GM18499 (cell line): ENCODE data around the gene FYCO1.

ENCODE experiments used
- ATAC-seq: cut with Tn5 transposase; IDR thresholded peaks from one replicate; pipeline ENCODE4 v1.9.1; 2021; ENCODE audit warnings: moderate number of reproducible peaks; ENCODE audit not compliant: insufficient read depth, unreplicated experiment

The FYCO1 gene

DNA sequence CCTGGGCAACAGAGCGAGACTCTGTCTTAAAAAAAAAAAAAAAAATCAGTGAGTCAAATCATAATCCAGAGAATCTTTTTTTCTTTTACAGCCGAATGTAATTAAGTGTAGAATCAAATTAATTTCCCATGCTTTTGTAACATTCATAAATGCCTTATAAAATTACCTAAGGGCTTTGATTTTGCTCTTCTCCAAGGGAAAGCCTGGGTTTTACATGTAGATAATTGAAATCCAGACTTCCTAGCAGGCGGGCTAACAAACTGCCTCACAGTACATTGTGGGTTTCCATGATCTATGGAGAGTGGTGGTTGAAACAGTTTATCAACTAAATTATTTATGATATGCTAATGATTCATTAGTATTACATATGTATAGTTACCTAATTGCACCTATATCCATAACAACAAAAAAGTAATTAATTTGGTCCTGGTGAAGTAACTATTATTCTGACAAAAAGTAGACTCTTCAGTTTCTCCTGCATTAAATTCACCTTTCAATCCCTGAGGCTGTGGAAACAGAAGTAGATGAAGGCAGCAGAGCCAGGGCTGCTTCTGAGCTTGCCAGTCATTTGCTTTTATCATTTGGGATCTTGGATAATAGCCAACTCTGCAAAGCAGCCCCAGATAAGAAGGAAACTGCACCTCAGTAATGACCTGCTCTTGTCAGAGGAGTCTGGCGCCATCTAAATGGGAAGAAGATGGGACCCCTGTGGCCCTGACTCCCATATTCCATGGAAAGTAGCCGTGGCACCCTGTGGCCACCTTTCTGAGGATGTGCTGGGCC, 99.7 kb downstream of the FYCO1 start:
- ATAC-seq: no peak

DNA sequence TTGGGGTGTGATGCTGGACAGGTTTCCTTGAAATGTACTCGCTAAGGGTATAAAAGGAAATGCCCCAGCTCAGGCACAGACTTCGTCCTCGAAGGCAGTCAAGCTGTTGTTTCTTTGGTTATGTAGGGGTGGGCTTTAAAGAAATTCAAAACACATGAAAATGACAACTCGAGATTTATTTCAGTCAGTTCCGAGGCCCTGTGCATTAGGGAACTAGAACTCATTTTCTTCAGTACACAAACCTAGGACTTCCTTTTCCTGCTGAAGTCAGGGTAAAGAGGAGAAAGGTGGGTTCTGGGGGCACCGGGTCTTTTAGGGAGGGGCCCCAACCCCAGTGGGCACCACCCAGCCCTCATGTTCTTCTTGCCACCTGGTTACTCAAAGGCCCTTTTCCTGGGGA, 101.6 kb downstream of the FYCO1 start:
- ATAC-seq: no peak

GRCh38 chr3:45892161-45892560, 103.5 kb downstream of the FYCO1 start:
- ATAC-seq: no peak

GRCh38 chr3:45890405-45890804, 105.2 kb downstream of the FYCO1 start:
- ATAC-seq: no peak

- no peak for ATAC-seq
Measured at GRCh38 chr3:45889337-45889736, 106.3 kb downstream of the FYCO1 start.

- ATAC-seq: no peak
Measured at GRCh38 chr3:45887759-45888511, 107.7 kb downstream of the FYCO1 start.

DNA sequence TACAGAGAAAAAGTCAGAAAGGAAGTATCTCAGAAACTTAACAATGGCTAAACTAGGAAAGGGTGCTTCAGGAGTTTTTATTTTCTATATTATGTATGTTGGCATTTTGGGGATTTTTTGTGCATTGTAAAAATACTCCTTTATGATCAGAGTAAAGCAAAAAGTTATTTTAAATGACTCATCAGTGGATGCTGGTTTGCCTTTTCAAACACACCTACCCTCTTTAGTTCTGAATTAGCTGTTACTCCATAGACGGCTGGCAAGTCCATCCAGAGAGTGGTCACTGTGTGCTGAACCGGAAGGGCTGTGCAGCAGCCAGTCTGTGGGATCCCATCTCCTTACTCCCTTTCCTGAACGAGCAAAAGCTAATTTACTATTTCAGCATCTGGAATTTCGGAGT, 108.3 kb downstream of the FYCO1 start:
- no peak for ATAC-seq

DNA sequence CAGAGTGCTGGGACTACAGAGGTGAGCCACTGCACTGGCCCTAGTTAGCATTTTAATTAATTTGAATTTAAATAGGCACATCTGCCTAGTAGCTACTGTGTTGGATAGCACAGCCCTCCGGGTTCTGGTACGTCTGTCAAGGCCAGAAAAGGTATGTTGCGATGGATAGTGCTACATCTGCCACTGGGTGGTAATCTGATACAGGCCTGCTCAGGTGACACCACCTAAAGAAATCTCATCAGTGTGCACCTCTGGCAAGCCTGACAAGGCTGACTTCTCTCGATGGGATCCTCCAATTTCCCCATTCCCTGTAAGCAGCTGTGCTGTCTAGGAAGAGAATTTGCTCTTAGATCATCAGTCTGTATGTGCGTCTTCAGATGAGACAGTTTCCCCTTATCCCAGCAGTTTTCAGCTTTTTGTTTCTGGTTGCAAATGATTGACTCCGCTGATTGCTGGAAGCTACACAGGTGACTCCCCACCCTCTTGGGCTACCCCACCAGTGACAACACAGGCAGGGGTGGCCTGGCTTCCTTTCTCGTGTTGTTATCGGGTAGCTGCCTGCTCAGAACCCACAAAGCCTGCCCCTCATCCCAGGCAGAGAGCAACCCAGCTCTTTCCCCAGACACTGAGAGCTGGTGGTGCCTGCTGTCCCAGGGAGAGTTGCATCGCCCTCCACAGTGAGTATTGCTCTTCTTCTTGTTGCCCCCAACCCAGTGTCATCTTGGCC, 109.5 kb downstream of the FYCO1 start, which contains the start of gene CCR9:
Gene CCR9, plus strand, starts transcription at position 565 of the 727 bp plus-strand sequence. CDS start 8,391 bp downstream, outside the sequence.
- ATAC-seq: no peak

- no peak for ATAC-seq
Measured at GRCh38 chr3:45884368-45885201, 111.0 kb downstream of the FYCO1 start.

GRCh38 chr3:45881078-45882022, 114.3 kb downstream of the FYCO1 start:
- ATAC-seq: no peak

GRCh38 chr3:45880725-45881077, 114.9 kb downstream of the FYCO1 start:
- ATAC-seq: no peak

DNA sequence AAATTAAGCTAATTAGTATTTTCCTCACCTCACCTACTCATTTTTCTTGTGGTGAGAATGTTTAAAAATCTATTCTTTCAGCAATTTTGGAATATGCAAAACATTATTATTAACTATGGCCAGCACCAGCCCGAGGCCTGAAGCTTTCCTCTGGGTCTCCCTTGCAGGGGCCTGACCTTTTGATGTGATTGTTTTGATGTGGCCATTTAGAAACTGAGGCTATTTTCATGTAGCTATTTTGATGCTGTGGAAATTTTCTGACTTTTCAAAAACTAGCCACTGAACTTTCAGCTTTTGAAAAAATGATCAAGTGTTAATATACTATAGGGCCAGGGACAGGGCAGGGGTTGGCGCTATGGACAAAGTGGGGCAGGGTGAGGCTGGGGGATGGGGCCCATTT, 117.5 kb downstream of the FYCO1 start:
- no peak for ATAC-seq

DNA sequence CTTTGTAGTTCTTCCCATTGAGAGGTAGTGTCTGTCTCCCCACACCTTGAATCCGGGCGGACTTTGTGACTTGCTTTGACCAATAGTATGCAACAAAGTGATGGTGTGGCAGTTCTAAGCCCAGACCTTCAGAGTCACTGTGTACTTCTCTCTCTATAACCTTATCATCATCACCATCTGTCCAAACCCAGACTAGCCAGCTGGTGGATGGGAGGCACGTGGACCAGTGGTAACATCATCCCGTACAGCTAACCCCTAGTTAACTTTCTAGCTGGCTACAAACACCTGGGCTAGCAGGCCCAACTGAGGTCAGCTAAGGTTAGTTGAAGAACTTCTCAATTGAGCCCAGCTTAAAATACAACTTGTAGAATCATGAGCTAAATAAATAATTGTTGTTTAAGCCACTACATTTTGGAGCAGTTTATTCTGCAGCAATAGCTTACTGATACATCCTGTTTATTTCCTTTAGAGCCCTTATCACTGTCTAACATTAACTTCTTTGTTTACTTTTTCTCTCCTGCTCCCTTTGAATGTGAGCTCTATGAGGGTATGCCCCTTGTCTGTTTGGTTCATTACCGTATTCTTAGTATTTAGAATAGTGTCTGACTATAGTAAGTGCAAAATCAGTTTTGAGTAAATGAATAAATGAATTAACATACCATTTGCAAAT, 120.8 kb downstream of the FYCO1 start:
- ATAC-seq: no peak

- no peak for ATAC-seq
Measured at GRCh38 chr3:45873638-45874037, 122.0 kb downstream of the FYCO1 start.

GRCh38 chr3:45873036-45873435, 122.6 kb downstream of the FYCO1 start:
- ATAC-seq: no peak

GRCh38 chr3:45872569-45872968, 123.1 kb downstream of the FYCO1 start:
- ATAC-seq: no peak

- no peak for ATAC-seq
Measured at GRCh38 chr3:45871780-45872179, 123.8 kb downstream of the FYCO1 start.

DNA sequence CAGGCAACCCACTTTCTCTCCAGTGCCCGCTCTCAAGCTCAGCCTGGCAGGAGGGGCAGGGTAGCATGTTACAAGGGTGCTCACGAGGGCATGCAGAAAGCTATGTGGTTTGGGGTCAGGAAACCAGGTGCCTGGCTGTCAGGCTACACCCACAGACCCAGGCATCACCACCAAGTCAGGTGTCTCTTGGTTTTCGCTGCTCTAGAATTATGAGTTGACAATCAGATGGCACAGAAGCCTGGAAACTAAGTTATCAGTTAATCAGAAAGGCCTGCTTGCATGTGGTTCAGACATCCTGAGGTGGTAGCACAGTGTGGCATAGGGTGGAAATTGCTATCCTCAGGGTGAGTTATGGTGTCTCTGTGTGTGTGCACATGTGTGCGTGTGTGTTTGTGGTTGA, 125.5 kb downstream of the FYCO1 start:
- no peak for ATAC-seq

- ATAC-seq: no peak
Measured at GRCh38 chr3:45869638-45870037, 126.0 kb downstream of the FYCO1 start.
